ENCODE results near the gene KRT1.
"Not testable (repeated sequence)": the region's sequence is repeated elsewhere in the genome, so short reads cannot be mapped to it uniquely, and the experiment has no call there.

The KRT1 gene

DNA sequence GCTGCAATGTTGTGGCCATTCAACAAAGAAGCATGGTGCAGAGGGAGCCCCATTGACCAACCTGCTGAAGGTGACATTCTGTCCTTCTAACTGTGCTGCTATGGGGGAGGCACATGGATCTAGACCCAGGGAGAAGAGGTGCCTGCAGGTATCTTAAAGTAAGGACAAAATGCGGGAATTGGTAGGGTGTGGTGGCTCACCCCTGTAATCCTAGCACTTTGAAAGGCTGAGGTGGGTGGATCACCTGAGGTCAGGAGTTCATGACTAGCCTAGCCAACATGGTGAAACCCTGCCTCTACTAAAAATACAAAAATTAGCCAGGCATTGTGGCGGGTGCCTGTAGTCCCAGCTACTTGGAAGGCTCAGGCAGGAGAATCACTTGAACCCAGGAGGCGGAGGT lies 10.3 kb downstream of the KRT1 start:
- H3K9me3 Mint-ChIP-seq; H3K4me3 Mint-ChIP-seq; H3K4me1 Mint-ChIP-seq (ENCODE audit: low read depth); H3K36me3 Mint-ChIP-seq (ENCODE audit: low read depth); H3K27me3 Mint-ChIP-seq; H3K27ac Mint-ChIP-seq; intact Hi-C loops (cut with micrococcal nuclease): not testable (repeated sequence)

DNA sequence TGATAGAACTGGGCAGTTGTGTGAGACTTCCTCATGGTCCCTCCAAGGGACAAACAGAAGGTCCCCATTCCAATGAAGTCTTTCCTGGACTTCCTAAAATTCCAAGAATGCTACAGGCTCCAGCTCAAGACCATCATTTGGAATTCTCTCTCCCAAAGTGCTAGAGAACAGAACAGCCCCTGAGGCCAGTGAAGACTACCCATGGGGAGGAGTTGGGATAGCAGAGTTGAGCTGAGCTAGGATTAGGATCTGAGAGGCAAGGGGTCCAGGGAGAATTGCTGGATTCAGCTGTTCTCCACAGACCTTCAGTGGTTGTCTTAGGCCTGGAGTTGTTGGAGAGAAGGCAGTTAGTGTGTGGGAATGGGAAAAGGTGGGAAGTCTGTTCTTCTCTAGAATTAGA lies 10.8 kb downstream of the KRT1 start:
- H3K9me3 Mint-ChIP-seq, result no peaks in the 10 kb centered on the region
- H3K36me3 Mint-ChIP-seq (ENCODE audit: low read depth), result no peaks in the 10 kb centered on the region
- no peak overlapping the region for H3K27ac Mint-ChIP-seq
- H3K4me3 Mint-ChIP-seq, result no peak overlapping the region
- peaks cover 2% of the 10 kb centered on the region for H3K27me3 Mint-ChIP-seq
- no peaks in the 10 kb centered on the region for H3K4me1 Mint-ChIP-seq (ENCODE audit: low read depth)
- intact Hi-C loops (cut with micrococcal nuclease), result no loop called here

DNA sequence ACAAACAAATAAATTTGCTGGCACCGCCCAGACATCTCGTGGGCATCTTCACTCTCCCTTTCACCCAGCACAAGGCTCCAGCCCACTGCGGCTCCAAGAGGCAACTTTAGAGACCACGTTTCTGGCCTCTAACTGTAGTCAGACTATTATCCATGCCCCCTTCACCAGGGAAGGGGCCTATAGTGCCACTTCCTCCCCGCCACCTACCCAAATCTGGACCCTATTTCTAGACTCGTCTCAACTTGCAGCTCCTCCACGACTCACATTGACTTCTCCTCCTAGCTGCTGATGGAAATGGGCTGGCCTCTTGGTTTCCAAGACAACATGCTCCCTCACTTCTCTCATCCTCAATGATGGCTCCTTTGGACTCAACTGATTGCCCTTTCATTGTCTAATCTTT lies 12.3 kb downstream of the KRT1 start:
- Mint-ChIP-seq H3K9me3 (no peaks in the 10 kb centered on the region), H3K4me3 (no peak overlapping the region), H3K4me1 (ENCODE audit: low read depth) (no peaks in the 10 kb centered on the region), H3K27ac (no peak overlapping the region), H3K36me3 (ENCODE audit: low read depth) (no peaks in the 10 kb centered on the region), H3K27me3 (peaks cover 2% of the 10 kb centered on the region)
- intact Hi-C loops (cut with micrococcal nuclease), result no loop called here

DNA sequence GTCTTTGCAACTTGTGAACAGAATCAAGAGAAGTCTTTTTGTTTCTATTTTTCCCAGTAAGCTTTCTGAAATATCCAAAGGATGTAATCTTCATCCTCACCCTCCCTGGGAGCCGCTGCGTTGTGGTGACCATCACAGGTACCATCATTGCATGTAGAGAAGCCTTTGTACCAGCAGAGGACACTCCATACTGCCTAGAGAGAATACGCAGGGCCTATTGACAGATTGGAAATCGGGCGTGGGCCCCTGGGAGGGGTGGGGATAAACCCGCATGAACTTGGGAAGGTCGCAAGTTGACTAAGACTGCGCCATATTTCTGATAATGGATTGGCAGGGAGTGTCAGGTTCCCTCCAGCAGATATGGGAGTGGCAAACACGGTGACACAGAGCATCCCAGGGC lies 12.7 kb downstream of the KRT1 start:
- Mint-ChIP-seq H3K27me3 (peaks cover 2% of the 10 kb centered on the region), H3K4me1 (ENCODE audit: low read depth) (no peaks in the 10 kb centered on the region), H3K9me3 (no peaks in the 10 kb centered on the region), H3K36me3 (ENCODE audit: low read depth) (no peaks in the 10 kb centered on the region), H3K27ac (no peak overlapping the region), H3K4me3 (no peak overlapping the region)
- intact Hi-C loops (cut with micrococcal nuclease), result no loop called here

DNA sequence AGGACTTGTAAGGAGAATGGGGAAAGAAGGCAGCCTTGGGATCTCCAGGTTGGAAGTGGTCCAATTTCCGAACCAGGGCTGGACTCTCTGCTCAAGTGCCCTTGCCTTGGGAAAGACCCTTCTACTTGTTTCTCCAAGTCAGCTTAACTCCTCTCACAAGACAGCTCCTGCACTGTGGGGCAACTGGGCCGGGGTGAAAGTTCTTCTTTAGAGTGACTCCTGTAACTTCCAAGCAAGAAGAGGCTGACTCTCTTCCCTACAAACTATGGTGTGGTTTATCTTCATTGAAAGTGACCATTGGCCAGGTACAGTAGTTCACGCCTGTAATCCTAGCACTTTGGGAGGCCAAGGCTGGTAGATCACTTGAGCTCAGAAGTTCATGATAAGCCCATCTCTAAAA lies 13.7 kb downstream of the KRT1 start:
- peaks cover 2% of the 10 kb centered on the region for H3K27me3 Mint-ChIP-seq
- no peak overlapping the region for H3K27ac Mint-ChIP-seq
- H3K36me3 Mint-ChIP-seq (ENCODE audit: low read depth), result no peaks in the 10 kb centered on the region
- no peaks in the 10 kb centered on the region for H3K4me1 Mint-ChIP-seq (ENCODE audit: low read depth)
- intact Hi-C loops (cut with micrococcal nuclease), result no loop called here
- H3K9me3 Mint-ChIP-seq, result no peaks in the 10 kb centered on the region
- H3K4me3 Mint-ChIP-seq, result no peak overlapping the region

DNA sequence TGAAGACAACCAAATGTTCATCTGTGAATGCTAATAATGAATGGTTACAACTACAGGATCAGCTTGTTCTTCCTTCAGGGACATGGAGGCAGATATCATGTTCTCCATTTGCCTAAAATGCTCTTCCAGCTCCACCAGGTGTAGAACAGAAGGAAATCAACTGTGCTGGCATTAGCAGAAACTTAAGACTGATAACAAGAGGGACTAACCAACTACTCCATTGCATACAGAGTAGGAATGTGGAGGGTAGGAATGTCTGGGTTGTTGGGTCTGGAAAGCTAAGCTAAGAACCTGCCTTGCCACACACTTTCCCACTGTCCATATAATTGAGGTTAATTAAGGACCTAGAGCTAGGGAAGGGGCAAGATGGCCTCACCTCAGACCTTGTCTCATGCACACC lies 16.8 kb downstream of the KRT1 start:
- Mint-ChIP-seq H3K4me3 (no peak overlapping the region), H3K9me3 (no peaks in the 10 kb centered on the region), H3K4me1 (ENCODE audit: low read depth) (no peaks in the 10 kb centered on the region), H3K27ac (no peak overlapping the region), H3K36me3 (ENCODE audit: low read depth) (no peaks in the 10 kb centered on the region), H3K27me3 (no peaks in the 10 kb centered on the region)
- intact Hi-C loops (cut with micrococcal nuclease), result no loop called here

DNA sequence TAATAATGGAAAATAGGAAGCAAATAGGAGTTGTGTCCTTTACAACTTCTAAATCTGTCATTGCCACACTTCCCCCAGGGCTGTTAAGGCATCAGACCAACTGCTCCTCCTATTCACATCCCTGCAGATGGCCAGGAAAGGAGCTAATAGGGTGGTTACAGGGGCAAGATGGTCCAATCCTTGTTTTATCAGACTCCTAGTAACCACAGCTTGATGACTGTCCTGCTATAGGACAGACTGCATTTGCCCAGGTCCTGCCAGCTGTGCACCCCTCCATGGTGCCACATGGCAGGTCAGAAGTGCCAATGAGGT lies 17.3 kb downstream of the KRT1 start:
- H3K27ac Mint-ChIP-seq, result no peak overlapping the region
- peaks cover 2% of the 10 kb centered on the region for H3K27me3 Mint-ChIP-seq
- H3K36me3 Mint-ChIP-seq (ENCODE audit: low read depth), result no peaks in the 10 kb centered on the region
- H3K4me3 Mint-ChIP-seq, result no peak overlapping the region
- H3K9me3 Mint-ChIP-seq, result no peaks in the 10 kb centered on the region
- intact Hi-C loops (cut with micrococcal nuclease), result no loop called here
- no peaks in the 10 kb centered on the region for H3K4me1 Mint-ChIP-seq (ENCODE audit: low read depth)

DNA sequence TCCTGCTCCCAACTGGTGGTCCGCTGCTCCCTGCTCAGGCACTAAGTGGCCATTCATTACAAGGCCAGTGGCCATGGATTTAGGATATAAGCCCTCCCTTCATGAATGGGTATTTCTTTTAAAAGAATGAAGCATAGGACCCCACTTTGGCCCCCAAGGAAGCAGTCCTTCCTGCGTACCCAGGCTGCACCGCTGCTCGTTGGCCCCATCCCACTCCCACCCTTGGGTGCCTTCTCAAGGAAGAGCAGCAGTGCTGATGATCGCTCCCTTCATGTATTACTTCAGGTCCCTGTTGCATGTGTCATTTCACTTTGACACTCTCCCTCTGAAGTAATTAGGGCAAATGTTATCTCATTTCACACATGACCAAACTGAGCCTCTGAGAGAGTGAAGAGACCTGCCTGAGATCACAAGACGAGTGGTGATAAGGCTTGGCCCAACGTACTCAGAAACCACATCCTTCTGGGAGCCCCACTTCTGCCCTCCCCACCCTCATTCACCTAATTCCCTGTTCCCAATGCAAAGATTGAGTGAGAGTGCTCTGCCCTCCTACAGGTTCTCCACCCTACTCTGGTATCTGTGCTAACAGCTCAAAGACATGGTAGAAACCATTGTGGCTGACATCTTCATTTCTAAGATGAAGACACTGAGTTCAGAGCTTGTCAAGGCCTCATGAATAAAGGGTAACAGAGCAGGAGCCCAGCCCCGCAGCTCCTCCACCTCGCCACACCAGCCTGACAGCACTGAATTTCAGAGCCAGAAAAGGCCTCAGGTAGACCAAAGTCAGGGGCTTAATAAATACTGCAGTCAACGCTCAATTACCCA lies 17.9 kb downstream of the KRT1 start:
- H3K4me1 Mint-ChIP-seq (ENCODE audit: low read depth), result no peaks in the 10 kb centered on the region
- peaks cover 2% of the 10 kb centered on the region for H3K27me3 Mint-ChIP-seq
- no peak overlapping the region for H3K4me3 Mint-ChIP-seq
- intact Hi-C loops (cut with micrococcal nuclease), result no loop called here
- no peaks in the 10 kb centered on the region for H3K9me3 Mint-ChIP-seq
- H3K27ac Mint-ChIP-seq, result no peak overlapping the region
- H3K36me3 Mint-ChIP-seq (ENCODE audit: low read depth), result no peaks in the 10 kb centered on the region

DNA sequence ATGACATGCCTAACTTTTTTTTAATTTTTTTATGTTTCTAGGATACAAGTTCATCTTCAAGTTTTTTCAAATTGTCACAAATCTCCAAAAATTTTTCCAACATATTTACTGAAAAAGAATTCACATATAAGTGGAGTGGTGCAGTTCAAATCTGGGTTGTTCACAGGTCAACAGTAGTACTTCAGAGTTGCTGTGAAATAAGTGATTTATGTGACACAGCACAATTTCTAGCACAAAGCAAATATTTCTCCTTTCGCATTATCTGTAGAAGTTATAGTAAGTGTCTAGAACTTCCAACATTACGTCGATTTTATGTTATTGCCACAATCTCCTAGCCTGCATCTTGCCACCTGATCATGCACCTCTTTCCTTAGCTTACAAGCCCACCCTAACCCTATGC lies 18.5 kb downstream of the KRT1 start:
- H3K27me3 Mint-ChIP-seq, result peaks cover 2% of the 10 kb centered on the region
- H3K27ac Mint-ChIP-seq, result no peak overlapping the region
- no peaks in the 10 kb centered on the region for H3K9me3 Mint-ChIP-seq

DNA sequence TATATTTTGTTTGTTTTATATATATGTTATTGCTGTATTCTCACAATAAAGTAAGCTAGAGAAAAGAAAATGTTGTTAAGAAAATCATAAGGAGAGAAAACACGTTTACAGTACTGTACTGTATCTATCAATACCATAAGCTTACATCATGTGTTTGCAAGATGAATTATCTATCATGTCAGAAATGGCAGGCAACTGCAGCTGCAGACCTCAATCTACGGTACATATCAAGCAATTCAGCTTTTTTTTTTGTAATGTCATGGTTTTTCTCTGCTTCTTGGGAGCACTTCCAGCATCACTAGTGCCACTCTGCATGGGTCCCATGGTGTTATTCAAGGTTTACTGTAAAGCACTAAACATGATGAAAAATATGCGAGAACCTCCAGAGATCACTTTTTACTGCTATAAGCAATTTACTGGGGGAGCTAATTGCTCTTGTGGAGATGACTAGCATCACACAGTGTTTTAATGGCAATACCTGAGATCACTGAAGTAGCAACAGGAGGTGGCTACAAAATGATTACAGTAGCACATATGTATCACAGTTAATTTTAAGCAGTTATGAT lies 19.2 kb downstream of the KRT1 start:
- H3K36me3 Mint-ChIP-seq (ENCODE audit: low read depth), result no peaks in the 10 kb centered on the region
- H3K27me3 Mint-ChIP-seq, result peaks cover 2% of the 10 kb centered on the region
- no peaks in the 10 kb centered on the region for H3K4me1 Mint-ChIP-seq (ENCODE audit: low read depth)
- no peak overlapping the region for H3K4me3 Mint-ChIP-seq
- intact Hi-C loops (cut with micrococcal nuclease), result no loop called here
- no peak overlapping the region for H3K27ac Mint-ChIP-seq
- H3K9me3 Mint-ChIP-seq, result no peaks in the 10 kb centered on the region

More for the DNA sequence above, 18.5 kb downstream of the KRT1 start:
- no peaks in the 10 kb centered on the region for H3K4me1 Mint-ChIP-seq (ENCODE audit: low read depth)
- intact Hi-C loops (cut with micrococcal nuclease), result no loop called here
- H3K36me3 Mint-ChIP-seq (ENCODE audit: low read depth), result no peaks in the 10 kb centered on the region
- H3K4me3 Mint-ChIP-seq, result no peak overlapping the region

DNA sequence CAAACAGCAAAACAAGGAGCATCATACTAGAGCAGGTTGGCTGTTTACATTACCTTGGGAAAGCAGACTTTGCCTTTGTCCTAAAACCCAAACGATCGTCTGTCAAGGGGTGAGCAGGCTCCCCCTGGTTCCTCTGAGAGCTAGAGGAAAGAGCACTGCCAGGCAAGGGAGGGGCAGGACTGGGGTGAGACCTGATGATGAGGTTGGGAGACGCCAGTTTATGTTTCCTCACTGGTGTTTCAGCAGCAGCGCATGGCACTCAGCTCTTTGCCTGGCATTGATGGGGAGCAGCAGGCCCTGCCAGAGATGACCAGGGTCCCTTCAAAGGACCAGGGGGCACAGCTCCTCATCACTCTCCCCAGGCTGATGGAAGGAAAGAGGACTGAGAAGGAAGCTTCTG lies 20.3 kb downstream of the KRT1 start:
- Mint-ChIP-seq H3K27ac (no peak overlapping the region), H3K27me3 (peaks cover 2% of the 10 kb centered on the region), H3K36me3 (ENCODE audit: low read depth) (no peaks in the 10 kb centered on the region), H3K9me3 (no peaks in the 10 kb centered on the region), H3K4me3 (no peak overlapping the region), H3K4me1 (ENCODE audit: low read depth) (no peaks in the 10 kb centered on the region)
- intact Hi-C loops (cut with micrococcal nuclease), result no loop called here

DNA sequence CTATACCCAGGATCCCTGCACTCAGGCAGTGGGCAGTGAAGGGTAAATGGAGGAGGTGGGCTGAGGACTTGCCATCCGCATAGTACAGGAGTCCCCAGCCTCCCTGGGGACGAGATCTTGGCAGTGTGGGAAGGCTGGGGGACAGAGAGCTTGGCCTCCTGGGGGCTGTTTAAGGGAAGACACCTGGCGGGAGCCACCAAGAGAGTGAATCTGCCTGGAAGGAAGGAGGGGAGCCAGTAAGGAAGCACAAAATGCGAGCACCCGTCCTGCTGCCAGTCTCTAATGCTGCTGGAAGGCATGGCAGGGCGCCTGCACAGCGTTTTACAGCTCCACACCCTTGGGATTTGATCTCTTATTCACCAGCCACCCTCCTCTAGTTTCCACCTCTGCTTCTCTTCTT lies 20.8 kb downstream of the KRT1 start:
- no peak overlapping the region for H3K27ac Mint-ChIP-seq

DNA sequence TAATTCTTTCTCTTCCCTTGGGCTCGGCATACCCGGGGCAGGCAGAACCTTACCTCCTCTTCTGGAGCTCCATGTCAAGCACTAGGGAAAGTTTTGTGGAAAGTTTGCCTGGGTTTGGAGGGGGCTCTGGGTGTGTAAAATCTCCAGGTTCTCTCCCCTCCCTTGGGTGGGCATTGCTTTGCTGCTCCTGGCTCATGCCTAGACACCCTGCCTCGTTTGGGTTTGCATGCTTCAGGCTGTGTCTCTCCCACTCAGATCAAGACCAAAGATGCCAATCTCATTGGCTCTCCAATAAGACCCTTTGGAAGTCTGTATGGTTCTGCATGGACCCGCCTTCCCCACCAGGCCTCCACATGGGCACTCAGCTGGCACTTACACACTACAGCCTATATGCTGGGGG lies 22.0 kb downstream of the KRT1 start:
- Mint-ChIP-seq H3K4me3 (no peak overlapping the region), H3K9me3 (no peaks in the 10 kb centered on the region), H3K27me3 (peaks cover 3% of the 10 kb centered on the region), H3K36me3 (ENCODE audit: low read depth) (no peaks in the 10 kb centered on the region), H3K4me1 (ENCODE audit: low read depth) (no peaks in the 10 kb centered on the region), H3K27ac (no peak overlapping the region)
- intact Hi-C loops (cut with micrococcal nuclease), result no loop called here

More for the DNA sequence above, 20.8 kb downstream of the KRT1 start:
- H3K4me1 Mint-ChIP-seq (ENCODE audit: low read depth), result no peaks in the 10 kb centered on the region
- peaks cover 2% of the 10 kb centered on the region for H3K27me3 Mint-ChIP-seq
- intact Hi-C loops (cut with micrococcal nuclease), result no loop called here
- no peak overlapping the region for H3K4me3 Mint-ChIP-seq
- H3K9me3 Mint-ChIP-seq, result no peaks in the 10 kb centered on the region
- H3K36me3 Mint-ChIP-seq (ENCODE audit: low read depth), result no peaks in the 10 kb centered on the region

DNA sequence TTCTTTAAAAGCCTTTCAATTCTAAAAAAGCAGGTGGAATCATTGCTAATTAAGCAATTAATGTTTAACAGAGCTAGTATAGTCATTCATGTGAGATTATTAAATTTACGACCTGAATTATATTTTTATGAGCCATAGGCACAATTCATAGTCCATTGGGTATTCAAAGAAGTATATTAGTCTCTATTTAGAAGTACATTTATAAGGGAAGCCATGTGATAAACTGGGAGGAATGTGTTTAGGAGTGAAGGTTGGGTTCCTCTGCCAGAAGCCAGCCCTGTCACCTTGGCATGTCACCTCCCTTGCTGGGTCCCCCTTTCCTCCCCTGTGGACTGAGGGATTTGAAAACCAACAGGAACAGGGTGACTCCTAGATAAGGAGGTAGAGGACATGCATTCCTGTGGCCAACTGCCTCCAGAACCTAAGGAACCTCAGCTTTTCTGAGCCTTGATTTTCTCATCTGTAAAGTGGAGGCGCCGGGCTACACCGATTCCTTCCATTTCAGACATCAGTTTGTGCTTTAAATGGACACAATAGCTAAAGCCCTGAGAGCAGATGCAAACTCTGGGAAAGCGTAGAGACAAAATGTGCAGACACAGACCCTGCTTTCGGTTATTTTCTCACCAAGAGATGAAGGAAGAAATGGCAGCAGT lies 22.8 kb downstream of the KRT1 start:
- Mint-ChIP-seq H3K4me3 (no peak overlapping the region), H3K9me3 (no peaks in the 10 kb centered on the region), H3K27me3 (peaks cover 3% of the 10 kb centered on the region), H3K4me1 (ENCODE audit: low read depth) (no peaks in the 10 kb centered on the region), H3K27ac (no peak overlapping the region), H3K36me3 (ENCODE audit: low read depth) (no peaks in the 10 kb centered on the region)
- intact Hi-C loops (cut with micrococcal nuclease), result no loop called here

DNA sequence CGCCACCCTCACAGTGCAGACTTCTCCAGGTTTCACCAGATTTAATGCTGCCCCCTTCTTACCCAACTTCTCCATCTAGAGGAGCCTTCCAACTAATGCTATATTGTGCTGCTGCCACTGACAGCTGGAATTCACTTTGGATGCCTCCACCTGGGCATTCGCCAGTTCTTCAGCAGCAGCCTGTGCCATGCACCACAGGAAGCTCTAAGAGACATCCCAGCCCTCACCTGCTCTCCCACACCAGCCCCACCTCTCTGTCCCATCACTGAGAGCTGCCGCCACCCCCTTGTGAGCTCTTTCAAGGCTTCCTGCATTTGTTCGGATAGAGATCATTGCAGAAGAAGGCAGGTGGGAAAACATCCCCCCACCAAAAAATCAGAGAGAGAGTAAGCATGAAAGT lies 23.6 kb downstream of the KRT1 start:
- Mint-ChIP-seq H3K4me3 (no peak overlapping the region), H3K9me3 (no peaks in the 10 kb centered on the region), H3K4me1 (ENCODE audit: low read depth) (no peaks in the 10 kb centered on the region), H3K27me3 (peaks cover 3% of the 10 kb centered on the region), H3K36me3 (ENCODE audit: low read depth) (no peaks in the 10 kb centered on the region), H3K27ac (no peak overlapping the region)
- intact Hi-C loops (cut with micrococcal nuclease), result no loop called here
